Thymus (tissue), 11 donors: Measurements from ENCODE around the gene KCNIP4. TPM values are rescaled to one million over a fixed set of nuclear protein-coding genes. Genes with fewer than 3 reads are reported as not detected.

Source experiments
- DNase-seq, 9 donors: peaks; one replicate each; pipeline ENCODE4 v3.0.0-alpha.2; 2013; ENCODE audit warnings: low spot score in 9 of 9, low read depth in 6 of 9, missing footprints in 1 of 9
- H3K27ac ChIP-seq, 2 donors: one replicate each; pipeline ENCODE4 v1.5.1; 2013; ENCODE audit warnings: control low read depth in 1 of 2, low read depth in 1 of 2, low read length in 1 of 2, mild to moderate bottlenecking in 1 of 2, moderate library complexity in 1 of 2
- H3K27me3 ChIP-seq, 2 donors: one replicate each; pipeline ENCODE4 v1.5.1; 2013; ENCODE audit warnings: low read length in 1 of 2; ENCODE audit not compliant: control insufficient read depth in 2 of 2, insufficient read depth in 1 of 2
- H3K36me3 ChIP-seq, 2 donors: one replicate each; pipeline ENCODE4 v1.5.1; 2013; ENCODE audit warnings: low read length in 1 of 2, mild to moderate bottlenecking in 1 of 2, moderate library complexity in 1 of 2; ENCODE audit not compliant: control insufficient read depth in 2 of 2, insufficient read depth in 2 of 2
- H3K4me1 ChIP-seq, 2 donors: one replicate each; pipeline ENCODE4 v1.5.1; 2013; ENCODE audit warnings: low read length in 2 of 2; ENCODE audit not compliant: control insufficient read depth in 2 of 2, insufficient read depth in 2 of 2
- H3K4me3 ChIP-seq, 2 donors: one replicate each; pipeline ENCODE4 v1.5.1; 2013; ENCODE audit warnings: low read length in 2 of 2, control low read depth in 1 of 2, mild to moderate bottlenecking in 1 of 2
- H3K9me3 ChIP-seq, 2 donors: one replicate each; pipeline ENCODE4 v1.5.1; 2013; ENCODE audit warnings: low read length in 1 of 2, mild to moderate bottlenecking in 1 of 2; ENCODE audit not compliant: control insufficient read depth in 2 of 2, insufficient read depth in 1 of 2
- WGBS: extraction: QIAGEN DNeasy Blood & Tissue Kit; methylation state at CpG from one replicate; pipeline ENCODE4 v1.1.7; 2013; 5-methylcytosine and 5-hydroxymethylcytosine counted together
- polyA plus RNA-seq: library from polyadenylated mRNA; stranded (reverse); fragments of 200-250 nt; gene quantifications from one replicate; pipeline ENCODE4 v1.2.3, GENCODE V29; 2013
- total RNA-seq: library from RNA; stranded (reverse); fragments of 120-200 nt; gene quantifications from one replicate; pipeline ENCODE4 v1.2.4, GENCODE V29; 2013
- donor health status: healthy.

The KCNIP4 gene
- total and polyA plus RNA-seq, 2 donors = 0.07 TPM; not detected in 1

DNA sequence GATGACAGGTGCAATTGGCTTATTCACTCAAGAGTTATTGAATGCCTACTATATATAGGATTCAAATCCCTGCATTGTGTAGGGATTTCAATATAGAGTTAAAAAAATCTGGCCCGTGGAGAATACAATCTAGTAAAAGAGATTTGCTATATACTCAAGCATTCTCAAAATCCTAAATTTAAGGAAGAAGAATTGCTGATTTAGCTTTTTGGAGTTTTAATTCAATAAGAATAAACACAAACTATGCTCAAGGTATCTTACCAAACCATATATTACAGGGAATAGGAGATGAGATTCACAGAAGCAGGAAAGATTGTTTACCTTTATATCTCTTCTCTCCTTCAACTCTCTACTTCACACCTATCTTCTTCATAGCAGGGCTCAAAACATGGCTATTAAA lies 771.5 kb downstream of the KCNIP4 start:
- 91% methylated on average over 1 of the region's 1 CpG for WGBS
- Histone ChIP-seq H3K27ac (no peak overlapping the region), H3K36me3 (no peaks in the 10 kb centered on the region), H3K9me3 (no peaks in the 10 kb centered on the region), H3K4me1 (no peaks in the 10 kb centered on the region), H3K27me3 (no peaks in the 10 kb centered on the region), H3K4me3 (no peak overlapping the region)
- no peak for DNase-seq

GRCh38 chr4:21167711-21168110 lies 780.9 kb downstream of the KCNIP4 start:
- no peak overlapping the region for H3K27ac ChIP-seq
- no peaks in the 10 kb centered on the region for H3K27me3 ChIP-seq
- no peak for DNase-seq
- no peaks in the 10 kb centered on the region for H3K36me3 ChIP-seq
- H3K4me1 ChIP-seq = no peaks in the 10 kb centered on the region
- 73% methylated on average over 1 of the region's 1 CpG for WGBS
- no peak overlapping the region for H3K4me3 ChIP-seq
- H3K9me3 ChIP-seq = no peaks in the 10 kb centered on the region

DNA sequence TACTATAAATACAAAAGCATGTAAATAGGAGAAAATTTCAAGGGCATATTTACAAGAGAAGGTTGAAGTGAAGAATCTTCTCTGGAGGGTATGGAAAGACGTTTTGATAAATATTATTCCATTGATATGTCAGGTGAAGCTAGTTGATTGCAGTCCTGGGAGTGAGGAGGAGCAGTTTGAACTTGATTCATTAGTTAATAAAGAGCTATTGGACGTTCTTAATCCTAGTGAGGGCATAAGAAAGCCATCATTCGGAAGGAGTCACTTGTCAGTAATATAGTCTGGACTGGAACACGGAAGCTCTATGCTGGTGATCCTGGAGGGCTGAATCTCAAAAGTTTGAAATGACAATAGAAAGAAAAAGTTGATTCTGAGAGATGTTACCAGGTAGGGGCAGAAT lies 793.2 kb downstream of the KCNIP4 start:
- H3K4me3 ChIP-seq = no peak overlapping the region
- WGBS = 77% methylated on average over 4 of the region's 4 CpGs

GRCh38 chr4:21139327-21139726 lies 809.2 kb downstream of the KCNIP4 start:
- H3K27me3 ChIP-seq = no peaks in the 10 kb centered on the region
- H3K27ac ChIP-seq = no peak overlapping the region
- H3K36me3 ChIP-seq = no peaks in the 10 kb centered on the region
- no peaks in the 10 kb centered on the region for H3K4me1 ChIP-seq
- 86% methylated on average over 4 of the region's 4 CpGs for WGBS
- no peak for DNase-seq
- H3K4me3 ChIP-seq = no peak overlapping the region
- H3K9me3 ChIP-seq = no peaks in the 10 kb centered on the region

More for the DNA sequence above, 793.2 kb downstream of the KCNIP4 start:
- Histone ChIP-seq H3K27ac (no peak overlapping the region), H3K36me3 (no peaks in the 10 kb centered on the region), H3K9me3 (no peaks in the 10 kb centered on the region), H3K27me3 (no peaks in the 10 kb centered on the region), H3K4me1 (no peaks in the 10 kb centered on the region)
- DNase-seq = no peak

- 91% methylated on average over 5 of the region's 5 CpGs for WGBS
- no peaks in the 10 kb centered on the region for H3K27me3 ChIP-seq
Observed at GRCh38 chr4:21136051-21136630, 812.4 kb downstream of the KCNIP4 start.

GRCh38 chr4:21134994-21135393 lies 813.6 kb downstream of the KCNIP4 start:
- no peak for DNase-seq
- Histone ChIP-seq H3K36me3 (no peaks in the 10 kb centered on the region), H3K9me3 (no peaks in the 10 kb centered on the region), H3K4me3 (no peak overlapping the region), H3K27ac (no peak overlapping the region), H3K27me3 (no peaks in the 10 kb centered on the region), H3K4me1 (no peaks in the 10 kb centered on the region)
- 99% methylated on average over 2 of the region's 2 CpGs for WGBS

More at GRCh38 chr4:21136051-21136630, 812.4 kb downstream of the KCNIP4 start:
- Histone ChIP-seq H3K9me3 (no peaks in the 10 kb centered on the region), H3K36me3 (no peaks in the 10 kb centered on the region), H3K27ac (no peak overlapping the region), H3K4me3 (no peak overlapping the region), H3K4me1 (no peaks in the 10 kb centered on the region)
- DNase-seq = no peak

DNA sequence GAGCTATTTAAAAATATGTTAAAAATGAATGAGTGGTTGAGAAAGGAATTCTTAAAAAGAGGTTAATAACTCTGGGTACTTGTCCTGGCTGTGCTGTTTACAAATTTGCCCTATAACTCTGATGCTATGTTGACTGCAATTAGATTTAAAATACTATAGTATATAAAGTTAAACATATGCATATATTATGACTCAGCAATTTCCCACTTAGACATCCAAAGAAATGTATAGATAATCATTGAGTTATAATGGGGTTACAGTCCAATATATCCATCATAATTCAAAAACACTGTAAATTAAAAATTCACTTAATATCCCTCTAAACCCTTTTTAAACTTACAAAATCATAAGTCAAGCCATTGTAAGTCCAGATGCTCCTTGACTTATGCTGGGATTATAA lies 818.0 kb downstream of the KCNIP4 start:
- H3K27ac ChIP-seq = no peak overlapping the region

DNA sequence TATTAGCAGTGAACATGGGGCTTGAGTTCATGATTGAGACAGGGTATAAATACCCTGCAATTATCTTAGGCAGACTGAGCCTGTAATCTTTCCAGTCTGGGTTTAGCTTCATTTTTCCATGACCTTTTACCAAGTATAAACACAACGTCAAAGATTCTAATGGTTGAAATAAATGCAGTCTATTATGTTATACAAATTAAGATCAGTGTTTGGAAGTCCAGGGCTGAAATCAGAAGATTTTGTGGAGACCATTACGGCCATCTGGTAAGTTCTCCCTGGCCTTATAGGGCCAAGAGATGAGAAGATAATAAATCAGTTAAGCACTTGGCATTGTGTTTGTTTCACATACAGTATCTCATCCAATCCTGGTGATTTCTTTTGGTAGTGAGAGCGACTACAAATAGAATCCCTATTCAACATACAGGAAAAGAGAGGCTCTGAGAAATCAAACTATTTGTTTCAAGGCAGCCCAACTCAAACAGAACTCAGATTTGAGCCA lies 822.5 kb downstream of the KCNIP4 start:
- no peak for DNase-seq
- WGBS = 76% methylated on average over 3 of the region's 3 CpGs
- Histone ChIP-seq H3K27me3 (no peaks in the 10 kb centered on the region), H3K4me3 (no peak overlapping the region), H3K4me1 (no peaks in the 10 kb centered on the region), H3K27ac (no peak overlapping the region), H3K9me3 (no peaks in the 10 kb centered on the region), H3K36me3 (no peaks in the 10 kb centered on the region)

More for the DNA sequence above, 818.0 kb downstream of the KCNIP4 start:
- Histone ChIP-seq H3K4me1 (no peaks in the 10 kb centered on the region), H3K9me3 (no peaks in the 10 kb centered on the region), H3K27me3 (no peaks in the 10 kb centered on the region), H3K4me3 (no peak overlapping the region), H3K36me3 (no peaks in the 10 kb centered on the region)
- DNase-seq = no peak

DNA sequence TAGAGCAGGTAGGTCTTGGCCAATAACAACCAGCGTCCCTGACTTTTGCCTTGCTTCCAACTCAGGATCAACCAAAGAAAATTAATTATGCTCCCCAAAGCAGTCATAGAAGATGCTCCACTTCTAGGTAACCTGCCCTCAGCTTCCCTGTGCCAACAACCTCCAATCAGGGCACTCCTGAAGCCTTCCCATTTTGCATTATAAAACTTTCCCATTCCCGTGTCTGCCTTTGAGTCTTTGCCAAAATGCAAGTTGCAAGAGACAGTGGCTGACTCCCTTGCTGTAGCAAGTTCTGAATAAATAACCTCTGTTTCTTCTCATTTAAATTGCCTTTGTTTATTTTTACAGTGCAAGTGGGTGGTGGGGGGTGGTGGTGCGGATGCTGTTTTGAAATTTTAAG lies 830.3 kb downstream of the KCNIP4 start:
- H3K4me1 ChIP-seq = no peaks in the 10 kb centered on the region
- no peak overlapping the region for H3K4me3 ChIP-seq
- H3K9me3 ChIP-seq = no peaks in the 10 kb centered on the region
- H3K27me3 ChIP-seq = no peaks in the 10 kb centered on the region
- no peak overlapping the region for H3K27ac ChIP-seq
- no peaks in the 10 kb centered on the region for H3K36me3 ChIP-seq
- DNase-seq = no peak
- 65% methylated on average over 3 of the region's 3 CpGs for WGBS
